ENCODE data around the gene RNF217. TPM values are rescaled to one million over a fixed set of nuclear protein-coding genes. Genes with fewer than 3 reads are reported as not detected.

RNF217 gene
- total and polyA plus RNA-seq, 2 of the 8 experiments (the other 6 are each of a cell fraction or from before 2014, with no cell fraction given) = 2.0 to 8.9 TPM

DNA sequence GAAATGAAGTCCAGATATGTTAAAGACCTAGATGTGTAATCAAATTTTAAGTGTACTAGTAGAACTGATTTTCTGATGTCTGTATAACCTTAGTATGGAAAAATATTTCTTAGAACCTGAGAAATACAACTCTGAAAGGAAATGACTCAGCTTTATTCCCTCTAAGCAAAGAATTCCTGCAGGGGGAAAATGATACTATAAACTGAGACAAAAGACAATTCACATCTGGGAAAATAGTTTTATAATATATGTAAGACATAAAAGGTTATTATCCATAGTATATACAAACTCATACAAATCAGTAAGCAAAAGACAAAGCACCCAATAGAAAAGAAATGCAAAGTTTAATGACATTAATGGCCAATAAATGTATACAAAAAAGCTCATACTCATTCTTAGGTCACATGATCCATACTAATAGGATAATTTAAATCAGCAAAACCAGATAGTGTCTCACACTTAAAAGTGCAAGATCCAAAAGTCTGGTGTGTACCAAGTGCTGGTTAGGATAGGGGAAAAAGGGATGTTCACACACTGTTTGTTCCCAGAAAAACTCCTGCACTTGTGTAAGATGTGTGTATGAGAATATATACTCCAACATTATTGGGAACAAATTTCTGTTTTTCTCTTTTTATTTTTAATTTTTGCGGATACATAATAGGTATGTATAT is 22.6 kb downstream of the RNF217 start:
- Histone ChIP-seq H2AFZ (ENCODE audit: low read length) (no peak overlapping the region), H2BK20ac (ENCODE audit: low read length) (no peak overlapping the region), H4K8ac (ENCODE audit: extremely low read depth, insufficient read depth, low read length) (no peak overlapping the region), H3K4me1 (replicated peaks in 1 of 4; ENCODE audit: control insufficient read depth in 3 of 4, insufficient read depth in 4 of 4, low read length in 3 of 4) (peaks cover 0 to 6% (median 1%) of the 10 kb centered on the region in 4 experiments; a peak in 2 of 7 replicates), H3K27ac (ENCODE audit: low read depth, low read length) (no peak overlapping the region), H3K56ac (replicated peaks; ENCODE audit: insufficient read length, low read depth, low read length) (no peak overlapping the region), H3K79me1 (ENCODE audit: low read depth, low read length) (no peaks in the 10 kb centered on the region), H3K36me3 (ENCODE audit: control insufficient read depth in 2 of 4, insufficient read depth in 4 of 4, low read length in 3 of 4) (no peaks in the 10 kb centered on the region), H3K9ac (replicated peaks in 1 of 4; ENCODE audit: extremely low read depth in 1 of 4, low read depth in 3 of 4, low read length in 3 of 4) (no peak overlapping the region), H3K4me2 (ENCODE audit: insufficient read depth in 1 of 2, low read depth in 2 of 2, low read length in 2 of 2) (no peak overlapping the region), H2BK120ac (replicated peaks; ENCODE audit: low read depth, low read length) (no peak overlapping the region), H3K23ac (ENCODE audit: insufficient read length) (no peak overlapping the region), H4K20me1 (replicated peaks in 1 of 2; ENCODE audit: control insufficient read depth in 1 of 2, insufficient read depth in 2 of 2, low read length in 2 of 2) (no peaks in the 10 kb centered on the region), H3K9me3 (ENCODE audit: insufficient read depth in 2 of 2, low read depth in 1 of 2, low read length in 1 of 2) (0 out of 4 replicates have a peak, but pooled peaks cover 0 to 3% of the 10 kb centered on the region in 2 experiments), H3K4ac (replicated peaks; ENCODE audit: insufficient read length, low read depth, low read length) (no peak overlapping the region), H3K14ac (ENCODE audit: insufficient read length) (no peak overlapping the region), H2BK12ac (ENCODE audit: low read depth, low read length) (no peak overlapping the region), H2BK15ac (ENCODE audit: low read length) (no peak overlapping the region), H2BK5ac (ENCODE audit: low read depth, low read length) (no peak overlapping the region), H4K91ac (replicated peaks; ENCODE audit: insufficient read length, low read length) (no peak overlapping the region), H3K27me3 (replicated peaks in 1 of 4; ENCODE audit: control insufficient read depth in 3 of 4, extremely low read depth in 1 of 4, insufficient read depth in 3 of 4, low read length in 3 of 4) (no peaks in the 10 kb centered on the region), H3K18ac (ENCODE audit: extremely low read depth, low read length) (no peak overlapping the region), H3K79me2 (ENCODE audit: control insufficient read depth in 1 of 2, insufficient read depth in 2 of 2, low read length in 2 of 2) (no peaks in the 10 kb centered on the region), H3K23me2 (ENCODE audit: low read depth, low read length) (no peaks in the 10 kb centered on the region), H3K4me3 (ENCODE audit: extremely low read depth in 1 of 4, insufficient read depth in 2 of 4, low read depth in 3 of 4, low read length in 4 of 4) (no peak overlapping the region), H2AK5ac (ENCODE audit: low read depth, low read length) (no peak overlapping the region), H4K5ac (ENCODE audit: insufficient read length, low read depth, low read length) (no peak overlapping the region)
- WGBS, 2 experiments (ENCODE audit: extremely low coverage in 1 of 2, insufficient coverage in 1 of 2, insufficient read length in 1 of 2, insufficient replicate concordance in 2 of 2, low coverage in 1 of 2, low lambda C conversion rate in 2 of 2, missing lambda C conversion rate in 1 of 2) = 87% methylated on average over 1 of the region's 1 CpG; no CpG with 5 or more reads in 1 of the 2 experiments
- POLR2A ChIA-PET (ENCODE audit: partially characterized antibody) = no interaction called here
- FAIRE-seq (no peak), DNase-seq (ENCODE audit: low read depth in 1 of 2, low spot score in 2 of 2) (no peak)
- CTCF ChIA-PET (ENCODE audit: partially characterized antibody) = interaction anchor here (0.5 kb wide), 1 partner anchor 84 kb away, joined by 4 read pairs; no protein-coding TSS in a partner anchor
- TF ChIP-seq, protein P1, sequence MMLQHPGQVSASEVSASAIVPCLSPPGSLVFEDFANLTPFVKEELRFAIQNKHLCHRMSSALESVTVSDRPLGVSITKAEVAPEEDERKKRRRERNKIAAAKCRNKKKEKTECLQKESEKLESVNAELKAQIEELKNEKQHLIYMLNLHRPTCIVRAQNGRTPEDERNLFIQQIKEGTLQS (IDR thresholded peaks at IDR 0.05; ENCODE audit: insufficient read depth, low read depth, low read length) = no peak
- TF ChIP-seq MAFK (IDR thresholded peaks at IDR 0.05; ENCODE audit: low read depth, low read length) (no peak), KDM1A (IDR thresholded peaks at IDR 0.05; ENCODE audit: borderline replicate concordance, low read length) (no peak), RBBP5 (IDR thresholded peaks at IDR 0.05; ENCODE audit: borderline replicate concordance, low read depth, low read length) (no peak), BRCA1 (IDR thresholded peaks at IDR 0.05; ENCODE audit: low read depth, low read length) (no peak), SP2 (IDR thresholded peaks at IDR 0.05; ENCODE audit: low read length) (no peak), PHF8 (conservative IDR thresholded peaks at IDR 0.05; ENCODE audit: low read depth, low read length) (no peak), BCL11A (IDR thresholded peaks at IDR 0.05; ENCODE audit: low read depth in 2 of 2, low read length in 2 of 2) (no peak), POLR2AphosphoS5 (IDR thresholded peaks at IDR 0.05; ENCODE audit: low read depth, low read length) (no peak), YY1 (IDR thresholded peaks at IDR 0.05; ENCODE audit: low read depth, low read length) (no peak)
- TF ChIP-seq, protein P2, sequence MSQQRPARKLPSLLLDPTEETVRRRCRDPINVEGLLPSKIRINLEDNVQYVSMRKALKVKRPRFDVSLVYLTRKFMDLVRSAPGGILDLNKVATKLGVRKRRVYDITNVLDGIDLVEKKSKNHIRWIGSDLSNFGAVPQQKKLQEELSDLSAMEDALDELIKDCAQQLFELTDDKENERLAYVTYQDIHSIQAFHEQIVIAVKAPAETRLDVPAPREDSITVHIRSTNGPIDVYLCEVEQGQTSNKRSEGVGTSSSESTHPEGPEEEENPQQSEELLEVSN (IDR thresholded peaks at IDR 0.05) = no peak
- TF ChIP-seq, protein P3, sequence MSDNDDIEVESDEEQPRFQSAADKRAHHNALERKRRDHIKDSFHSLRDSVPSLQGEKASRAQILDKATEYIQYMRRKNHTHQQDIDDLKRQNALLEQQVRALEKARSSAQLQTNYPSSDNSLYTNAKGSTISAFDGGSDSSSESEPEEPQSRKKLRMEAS (IDR thresholded peaks at IDR 0.05) = no peak

Measured in H1 (cell line).